GM19240 (cell line): Measurements from ENCODE around the gene MAP3K12.
A peak's percentile ranks its signal among the peaks of the same experiment; 100 is the strongest.

Experiments used
- DNase-seq: peaks from one replicate; pipeline ENCODE4 v3.0.0; 2011; ENCODE audit warnings: low spot score; ENCODE audit not compliant: insufficient read length

The MAP3K12 gene

DNA sequence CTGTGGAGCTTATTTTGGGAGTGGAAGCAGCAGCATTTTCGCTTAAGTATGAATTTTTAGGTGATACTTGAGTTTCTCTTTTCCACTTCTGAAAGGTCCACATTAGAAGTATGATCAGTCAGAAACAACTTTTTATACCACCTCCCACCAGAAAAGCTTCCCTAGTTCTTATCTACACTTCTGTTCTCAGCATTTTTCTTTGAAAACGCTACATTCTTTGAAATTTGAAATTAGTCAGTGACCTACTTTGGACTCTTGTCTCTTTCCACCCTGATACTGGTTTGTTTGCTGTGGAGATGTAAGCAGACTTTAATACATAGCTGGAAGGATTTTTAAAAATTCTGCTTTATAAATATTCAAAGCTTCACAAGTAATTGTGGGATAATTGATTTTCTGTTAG is 25.2 kb downstream of the MAP3K12 start:
- DNase-seq: no peak

DNA sequence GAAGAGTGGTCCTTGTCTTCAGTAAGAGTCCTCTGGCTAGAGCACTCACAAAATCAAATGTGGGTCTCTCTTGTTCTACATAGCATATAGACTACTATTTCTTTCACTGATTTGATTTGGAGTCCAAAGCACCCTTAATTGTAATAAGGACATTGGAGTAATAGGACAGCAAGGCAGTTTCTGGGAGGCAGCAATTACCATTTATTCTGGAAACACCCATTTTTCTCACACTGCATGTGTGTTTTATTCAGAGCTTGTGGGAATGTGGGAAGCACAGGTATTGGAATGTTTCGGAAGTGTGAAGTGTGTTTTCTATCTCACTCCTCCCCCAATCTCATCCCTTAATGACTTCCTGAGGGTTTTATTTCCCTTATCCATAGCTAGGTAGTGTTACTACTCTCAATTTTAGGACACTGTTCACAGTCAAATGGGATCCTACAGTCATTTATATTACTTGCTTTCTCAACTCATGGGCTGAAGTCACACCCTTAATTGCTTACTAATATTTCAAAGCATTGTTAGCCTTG is 27.1 kb downstream of the MAP3K12 start:
- DNase-seq: no peak

DNA sequence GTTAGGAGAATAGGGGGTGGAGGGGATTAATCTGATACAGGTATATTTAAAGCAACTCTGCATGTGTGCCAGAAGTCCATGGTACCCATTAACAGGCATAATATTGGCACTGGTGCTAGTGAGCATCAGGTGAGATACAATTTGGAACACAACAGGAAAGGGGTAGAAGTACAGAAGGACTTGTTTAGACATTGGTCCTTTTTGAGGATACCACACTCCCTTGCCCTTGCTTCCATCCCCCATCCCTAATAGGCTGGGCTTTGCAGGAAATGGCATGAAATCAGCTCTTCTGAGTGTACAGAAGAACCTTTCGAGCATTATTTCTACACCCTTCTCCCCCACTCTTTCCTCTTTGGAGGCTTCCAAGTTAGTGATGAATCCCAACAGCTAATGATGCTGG is 31.0 kb downstream of the MAP3K12 start:
- DNase-seq: no peak

DNA sequence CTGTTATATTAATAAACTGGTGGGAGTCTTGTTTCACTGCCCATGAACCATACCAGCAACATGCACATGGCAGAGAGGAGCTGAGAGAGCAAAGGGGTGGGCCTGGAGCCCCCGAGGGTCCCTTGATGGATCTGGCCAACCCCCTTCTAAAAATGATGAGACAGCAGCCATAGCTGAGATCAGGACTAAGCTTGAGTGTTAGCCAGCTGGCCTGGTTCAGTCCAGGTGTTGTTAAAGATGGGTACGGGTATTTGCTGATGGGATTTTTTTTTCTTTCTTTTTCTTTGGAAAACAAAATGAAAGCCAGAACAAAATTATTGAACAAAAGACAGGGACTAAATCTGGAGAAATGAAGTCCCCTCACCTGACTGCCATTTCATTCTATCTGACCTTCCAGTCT is 31.4 kb downstream of the MAP3K12 start:
- no peak for DNase-seq

DNA sequence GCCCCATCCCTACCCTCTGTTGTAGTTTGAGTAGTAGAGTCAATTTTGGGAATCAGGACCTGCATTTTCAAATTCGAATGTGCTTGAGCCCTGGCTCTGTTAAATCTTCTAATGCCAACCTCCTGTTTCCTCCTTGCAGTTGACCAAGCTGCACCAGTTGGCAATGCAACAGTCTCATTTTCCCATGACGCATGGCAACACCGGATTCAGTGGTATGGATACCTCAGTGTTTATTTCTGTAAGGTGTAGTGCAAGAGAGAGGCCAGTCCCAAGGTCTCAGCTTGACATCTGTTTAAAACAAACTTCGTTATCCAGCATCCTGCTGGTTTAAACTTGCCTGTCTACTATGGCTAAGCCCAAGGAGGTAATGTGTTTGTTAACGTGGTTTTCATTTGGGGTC is 32.2 kb downstream of the MAP3K12 start:
- no peak for DNase-seq

DNA sequence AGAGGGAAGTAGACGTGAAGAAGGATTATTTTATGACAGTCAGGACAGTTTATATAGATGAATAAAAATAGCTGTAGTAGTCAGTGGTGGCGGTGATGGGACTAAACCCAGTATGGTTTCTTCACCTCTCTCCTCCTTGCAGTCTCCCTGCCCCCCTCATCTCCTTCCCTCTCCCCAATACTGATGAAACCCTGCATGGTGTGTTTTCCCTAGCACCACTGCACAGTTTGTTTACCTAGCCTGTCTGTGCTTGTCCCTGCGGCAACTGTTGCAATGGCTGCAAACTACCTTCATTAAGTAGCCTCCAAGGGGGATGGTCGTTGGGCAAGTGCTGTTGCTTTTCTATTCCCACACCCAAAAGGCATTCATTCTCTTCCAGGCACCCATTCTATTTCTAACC is 32.6 kb downstream of the MAP3K12 start:
- no peak for DNase-seq

DNA sequence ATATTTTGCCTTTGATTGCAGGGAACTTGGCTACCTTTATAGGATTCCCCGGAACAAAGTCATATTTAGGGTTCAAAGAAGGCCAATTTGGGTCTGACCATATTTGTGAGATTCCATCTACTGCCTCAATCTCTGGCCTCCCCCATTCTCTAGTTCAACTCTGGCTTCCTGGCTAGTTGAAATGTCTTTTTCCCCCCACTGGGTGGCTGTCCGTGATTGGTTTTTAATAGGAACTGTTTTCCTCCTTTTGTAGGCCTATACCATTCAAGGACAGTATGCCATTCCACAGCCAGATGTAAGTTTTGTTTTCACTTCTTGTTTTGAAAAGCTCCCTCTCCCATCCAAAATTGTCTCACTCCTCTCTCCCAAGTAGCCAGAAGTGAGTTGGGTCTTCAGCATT is 33.6 kb downstream of the MAP3K12 start:
- DNase-seq: no peak

DNA sequence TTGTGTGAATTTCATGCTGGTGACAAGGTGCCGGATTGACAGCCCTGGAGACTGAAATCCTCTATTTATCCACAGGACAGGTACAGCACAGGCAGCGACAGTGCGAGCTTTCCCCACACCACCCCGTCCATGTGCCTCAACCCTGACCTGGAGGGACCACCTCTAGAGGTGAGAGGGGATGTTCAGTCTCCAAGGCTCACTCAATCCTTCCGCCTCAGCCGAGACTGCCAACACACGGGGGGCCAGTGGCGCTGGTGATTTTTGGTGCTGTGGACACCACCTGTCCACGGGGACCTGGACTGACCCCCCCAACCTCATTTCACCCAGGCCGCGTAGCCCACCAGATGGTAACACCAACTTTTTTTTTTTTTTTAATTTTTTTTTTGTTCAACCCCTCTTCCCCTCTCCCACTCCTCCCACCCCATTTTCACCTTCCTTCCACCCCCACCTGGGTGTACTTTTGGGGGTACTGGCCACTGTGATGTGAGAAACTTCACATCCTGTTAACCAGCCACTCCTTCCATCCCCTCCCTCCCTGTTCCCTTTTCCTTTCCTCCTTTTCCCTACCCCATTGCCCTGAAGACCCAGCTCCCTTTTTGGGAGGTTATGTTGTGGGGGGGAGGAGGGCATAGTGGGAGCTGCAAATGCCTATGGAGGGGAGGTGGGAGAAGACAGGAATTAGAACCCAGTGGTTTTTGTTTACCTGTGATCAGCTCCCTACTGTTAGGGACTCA is 34.4 kb downstream of the MAP3K12 start:
- DNase-seq: no peak

DNA sequence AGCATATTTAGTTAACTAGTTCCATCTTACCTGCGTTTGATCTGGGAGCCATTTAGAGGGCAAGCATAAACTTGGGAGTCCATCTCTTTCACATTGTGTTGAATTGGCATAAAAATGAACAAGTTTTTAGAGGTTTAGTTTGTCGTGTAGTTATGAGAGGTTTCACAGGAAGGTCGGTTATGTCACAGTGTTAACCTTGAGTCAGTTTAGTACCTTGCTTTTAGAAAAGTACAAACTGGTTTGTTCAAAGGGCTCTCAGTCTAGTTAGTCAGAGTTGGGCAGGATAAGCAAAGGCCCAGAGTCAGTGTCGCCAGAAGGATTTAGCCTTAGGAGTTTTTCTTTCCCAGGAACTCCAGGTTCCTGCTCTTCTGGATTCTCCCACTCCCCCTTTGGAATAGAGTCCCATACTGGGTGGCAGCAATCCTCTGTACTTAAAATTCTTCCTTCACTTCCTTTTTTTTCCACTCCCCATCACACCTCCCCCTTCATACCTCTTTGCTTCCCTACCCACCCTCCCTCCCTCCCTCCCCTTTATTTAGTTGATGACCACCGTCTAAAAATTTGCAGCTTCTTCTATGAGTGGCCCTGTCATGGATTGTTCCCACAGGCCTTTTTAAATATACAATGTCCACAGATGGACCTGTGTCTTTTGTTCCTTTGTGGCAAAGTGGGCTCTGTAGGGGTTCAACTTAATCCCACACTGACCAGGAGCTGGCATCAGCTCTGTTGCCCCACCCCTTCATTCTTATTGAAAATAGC is 35.3 kb downstream of the MAP3K12 start:
- DNase-seq: no peak

DNA sequence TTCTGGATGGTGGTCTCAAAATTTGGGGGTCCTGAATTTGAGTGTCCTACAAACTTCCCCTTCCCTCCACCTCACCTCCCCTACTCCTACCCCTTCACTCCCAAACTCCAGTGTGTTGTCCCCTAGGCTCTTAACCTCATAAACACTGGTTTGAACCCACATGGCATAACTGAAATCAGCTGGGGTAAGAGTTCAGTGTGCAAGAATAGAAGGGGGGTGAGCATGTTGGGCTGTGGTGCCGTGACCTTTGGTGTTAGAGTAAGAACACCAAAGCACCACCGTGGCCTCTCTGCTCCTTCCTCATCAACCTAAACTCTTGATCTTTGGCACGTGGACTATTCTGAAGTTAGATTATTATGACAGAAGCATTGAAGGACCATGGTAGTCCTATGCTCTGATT is 36.3 kb downstream of the MAP3K12 start:
- DNase-seq: no peak

DNA sequence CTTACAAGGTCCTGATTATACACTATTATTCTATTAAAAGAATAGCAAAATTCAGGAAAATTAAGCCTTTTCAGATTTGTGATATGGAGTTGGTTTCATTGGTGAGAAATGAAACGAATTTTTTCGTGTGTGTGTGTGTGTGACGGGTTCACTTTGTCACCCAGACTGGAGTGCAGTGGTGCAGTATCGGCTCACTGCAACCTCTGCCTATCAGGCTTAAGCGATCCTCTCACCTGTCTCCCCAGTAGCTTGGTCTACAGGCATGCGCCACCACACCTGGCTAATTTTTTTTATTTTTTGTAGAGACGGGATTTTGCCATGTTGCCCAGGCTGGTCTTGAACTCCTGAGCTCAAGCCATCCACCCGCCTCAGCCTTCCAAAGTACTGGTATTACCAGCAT is 37.7 kb downstream of the MAP3K12 start:
- no peak for DNase-seq

DNA sequence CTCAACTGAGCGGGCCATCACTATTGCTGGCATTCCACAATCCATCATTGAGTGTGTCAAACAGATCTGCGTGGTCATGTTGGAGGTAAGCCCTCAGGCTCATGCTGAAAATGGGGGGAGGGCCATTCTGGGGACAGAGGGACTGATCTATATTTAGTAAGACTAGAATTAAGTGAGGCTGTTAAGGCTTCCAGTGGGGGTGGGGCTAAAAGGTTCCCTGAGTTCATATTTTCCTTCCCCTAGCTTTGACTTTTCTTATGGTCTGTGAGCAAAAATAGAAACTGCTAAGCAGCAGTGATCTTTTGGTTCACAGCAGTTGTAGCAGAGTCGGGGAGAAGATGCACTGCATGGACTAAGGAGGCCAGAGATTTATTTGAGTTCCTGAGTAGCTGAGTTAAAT is 38.2 kb downstream of the MAP3K12 start:
- DNase-seq: no peak

DNA sequence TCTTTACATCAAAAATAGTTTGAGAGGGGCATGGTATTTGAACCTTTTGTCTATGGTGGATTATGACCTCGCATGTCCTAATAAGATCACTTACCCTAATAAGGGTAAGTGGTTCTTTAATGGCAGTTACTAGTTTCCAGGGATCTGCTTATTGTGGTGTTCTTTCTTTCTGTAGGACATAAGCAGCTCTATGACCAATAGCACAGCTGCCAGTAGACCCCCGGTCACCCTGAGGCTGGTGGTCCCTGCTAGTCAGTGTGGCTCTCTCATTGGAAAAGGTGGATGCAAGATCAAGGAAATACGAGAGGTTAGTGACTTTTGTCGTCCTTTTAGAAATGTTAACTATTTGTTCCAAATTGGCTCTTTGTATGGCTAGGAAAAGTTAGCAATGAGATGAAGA is 40.2 kb downstream of the MAP3K12 start:
- no peak for DNase-seq

DNA sequence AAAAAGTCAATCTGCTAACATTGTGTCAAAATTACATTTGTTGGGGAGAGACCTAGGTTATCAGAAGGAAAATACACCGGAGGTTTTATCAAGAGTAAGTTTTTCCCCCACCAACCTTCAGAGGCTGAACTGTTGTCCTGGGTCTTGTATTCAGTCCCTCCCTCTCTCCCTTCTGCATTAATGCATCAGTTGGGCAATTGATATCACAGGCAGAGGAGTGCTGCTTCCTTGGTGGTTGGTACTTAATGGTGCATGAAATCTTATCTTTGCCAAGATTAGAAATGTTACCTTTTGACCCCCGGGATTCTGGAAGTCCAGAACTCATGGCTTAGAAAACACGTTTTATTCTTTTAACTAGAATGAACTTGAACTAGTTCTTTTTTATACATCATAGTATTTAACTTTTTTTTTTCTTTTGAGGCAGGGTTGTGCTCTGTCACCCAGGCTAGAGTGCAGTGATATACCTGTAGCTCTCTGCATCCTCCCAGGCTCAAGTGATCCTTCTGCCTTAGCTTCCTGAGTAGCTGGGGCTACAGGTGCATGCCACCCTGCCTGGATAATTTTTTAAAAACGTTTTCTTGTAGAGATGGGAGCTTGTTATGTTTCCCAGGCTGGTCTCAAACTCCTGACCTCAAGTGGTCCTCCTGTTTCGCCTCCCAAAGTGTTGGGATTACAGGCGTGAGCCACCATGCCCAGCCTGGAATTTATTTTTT is 42.4 kb downstream of the MAP3K12 start:
- DNase-seq: no peak

DNA sequence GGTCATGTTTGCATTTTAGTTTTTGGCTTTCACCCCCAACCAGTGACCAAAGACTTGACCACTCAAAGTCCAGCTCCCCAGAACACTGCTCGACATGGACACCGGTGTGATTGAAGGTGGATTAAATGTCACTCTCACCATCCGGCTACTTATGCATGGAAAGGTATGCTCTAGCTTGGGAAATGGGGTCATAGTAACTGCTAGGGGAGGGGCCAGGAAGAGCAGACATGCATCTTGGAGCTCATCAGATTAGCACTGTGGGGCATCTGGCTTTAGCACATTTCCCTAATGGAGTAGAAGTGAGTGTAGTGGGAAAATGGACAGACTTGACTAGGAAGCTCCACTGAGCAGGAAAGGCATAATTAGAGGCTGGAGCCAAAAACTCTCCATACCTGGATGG is 44.6 kb downstream of the MAP3K12 start:
- no peak for DNase-seq

DNA sequence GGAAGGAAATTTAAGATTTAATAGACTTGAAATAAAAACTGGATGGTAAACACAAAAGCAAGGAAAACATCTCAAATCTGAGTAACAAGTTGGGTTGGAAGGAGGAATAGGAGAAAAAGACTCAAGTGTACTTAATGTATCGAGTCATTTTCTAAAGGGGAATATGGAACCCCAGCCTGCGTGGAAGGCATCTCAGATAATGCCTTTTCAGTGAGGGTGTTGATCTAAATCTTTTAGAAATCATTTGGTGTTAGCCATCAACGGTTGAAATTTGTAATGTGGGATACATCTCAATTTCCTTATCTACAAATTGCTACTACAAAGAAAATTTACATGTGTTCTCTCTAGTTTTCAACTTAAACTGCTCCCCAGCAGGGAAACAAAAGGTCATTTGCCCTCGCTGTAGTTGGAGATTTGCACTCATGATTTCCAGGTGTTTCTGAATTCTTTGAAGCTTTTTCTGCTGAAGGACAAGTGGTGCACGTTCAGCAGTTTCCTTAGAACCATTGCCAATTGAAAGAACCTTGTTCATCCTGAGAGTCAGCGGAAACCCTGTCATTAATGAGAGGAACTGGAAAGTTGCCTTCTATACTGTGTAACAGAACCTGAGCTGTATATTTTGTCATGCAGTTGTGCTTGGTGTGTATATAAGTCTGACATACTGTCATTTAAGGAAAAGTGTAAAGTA is 45.2 kb downstream of the MAP3K12 start:
- DNase-seq: no peak

DNA sequence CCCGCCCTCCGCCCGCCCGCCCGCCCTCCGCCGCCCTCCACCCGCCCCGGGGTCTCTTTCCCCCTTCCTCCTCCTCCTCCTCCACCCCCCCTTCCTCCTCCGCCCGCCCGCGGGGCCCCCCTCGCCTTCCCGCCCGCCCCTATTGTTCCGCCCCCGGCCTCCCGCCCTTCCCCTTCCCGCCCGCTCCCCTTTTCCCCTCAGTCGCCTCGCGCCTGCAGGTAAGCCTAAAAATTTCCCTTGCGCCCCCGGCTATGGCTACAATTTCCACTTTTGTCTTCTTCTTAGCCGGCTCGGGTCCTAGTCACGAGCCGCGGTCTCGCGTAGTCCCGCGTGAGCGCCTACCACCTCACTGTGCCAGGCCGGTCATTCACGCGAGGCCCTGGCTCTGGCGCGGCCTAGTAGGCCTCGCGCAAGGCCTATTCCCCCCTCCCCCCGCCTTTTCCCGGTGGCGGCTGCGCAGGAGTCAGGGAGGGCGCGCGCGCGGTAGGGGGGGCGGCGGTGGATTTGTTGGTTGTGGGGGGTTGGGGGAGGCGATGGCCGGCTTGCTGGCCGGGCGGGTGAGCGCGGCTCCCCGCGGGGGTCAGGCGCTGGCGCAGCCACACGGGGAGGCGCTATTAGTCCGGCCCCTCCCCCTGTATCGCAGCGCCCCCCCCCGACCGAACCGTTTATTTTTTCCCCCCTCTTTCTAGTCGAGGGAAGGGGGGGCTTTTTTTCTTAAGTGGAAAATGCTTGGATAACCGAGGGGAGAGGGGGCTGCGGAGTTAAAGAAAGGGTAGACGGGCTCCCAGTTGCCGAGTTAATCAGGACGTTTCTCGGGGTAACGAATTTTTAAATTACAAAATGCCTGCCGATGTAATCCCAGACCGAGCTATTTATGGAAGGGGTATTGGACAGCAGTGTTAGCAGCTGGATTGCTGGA is 46.8 kb downstream of the MAP3K12 start:
- peak; percentile 41 for DNase-seq

DNA sequence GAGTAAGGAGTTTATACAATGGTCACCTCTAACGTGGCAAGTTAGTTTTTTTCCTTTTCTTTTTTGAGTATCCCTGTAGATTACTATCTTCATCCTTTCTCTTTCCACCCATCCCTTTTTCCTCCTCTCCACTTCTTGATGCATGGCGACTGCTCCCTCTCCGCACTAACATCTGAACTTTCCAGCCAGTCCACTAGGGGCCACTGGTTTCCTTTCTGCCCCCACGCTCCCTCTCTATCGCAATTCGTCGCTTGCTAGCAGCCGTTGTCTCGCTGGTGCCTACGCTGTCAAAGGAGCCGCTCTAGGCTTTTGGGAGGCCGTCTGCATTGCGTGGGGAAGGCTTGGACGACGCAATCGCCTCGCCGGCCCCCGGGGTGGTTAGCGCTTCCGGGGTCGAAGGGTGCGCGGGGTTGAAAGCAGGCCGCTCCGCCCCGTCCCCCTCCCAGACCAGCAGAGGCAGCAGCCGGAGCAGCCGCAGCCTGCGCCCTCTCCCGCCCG is 47.5 kb downstream of the MAP3K12 start, which contains the start of gene PCBP2:
TSS of gene PCBP2 (plus strand) at position 442 of the 498 bp plus-strand sequence. CDS start 2,699 bp downstream, outside the sequence.
- peak; percentile 87 for DNase-seq

DNA sequence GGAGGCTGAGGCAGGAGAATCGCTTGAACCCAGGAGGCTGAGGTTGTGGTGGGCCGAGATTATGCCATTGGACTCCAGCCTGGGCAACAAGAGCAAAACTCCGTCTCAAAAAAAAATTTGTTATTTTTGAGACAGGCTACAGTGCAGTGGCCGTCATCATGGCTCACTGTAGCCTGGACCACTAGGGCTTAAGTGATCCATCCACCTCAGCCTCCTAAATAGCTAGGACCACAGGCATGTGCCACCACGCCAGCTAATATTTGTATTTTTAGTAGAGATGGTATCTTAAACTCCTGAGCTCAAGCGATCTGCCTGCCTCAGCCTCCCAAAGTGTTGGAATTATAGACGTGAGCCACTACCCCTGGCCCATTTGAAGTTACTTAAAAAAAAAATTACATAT is 48.3 kb downstream of the MAP3K12 start:
- DNase-seq: no peak
